Peyer's patch (tissue), 4 donors: ENCODE measurements around the gene KHDC1L. TPM values are rescaled to one million over a fixed set of nuclear protein-coding genes. Genes with fewer than 3 reads are reported as not detected.
"Not testable (repeated sequence)": the region's sequence is repeated elsewhere in the genome, so short reads cannot be mapped to it uniquely, and the experiment has no call there.

ENCODE experiments used
- DNase-seq, 3 donors: peaks; one replicate each; pipeline ENCODE4 v3.0.0-alpha.2; 2017 to 2019
- H3K27ac ChIP-seq, 4 donors: fragments of 200-600 bp; sonication (generic); one replicate each; pipeline ENCODE4 v1.5.1; 2016 to 2019
- H3K27me3 ChIP-seq, 2 donors: fragments of 200-600 bp; sonication (generic); one replicate each; pipeline ENCODE4 v1.5.1; 2019
- H3K36me3 ChIP-seq, 3 donors: fragments of 200-600 bp; sonication (generic); one replicate each; pipeline ENCODE4 v1.5.1; 2016 to 2019
- H3K4me1 ChIP-seq, 4 donors: fragments of 200-600 bp; sonication (generic); one replicate each; pipeline ENCODE4 v1.5.1; 2016 to 2019
- H3K4me3 ChIP-seq, 4 donors: fragments of 200-600 bp; sonication (generic); 1 replicate in 3 of 4; 2 replicates in 1 of 4; pipeline ENCODE4 v1.5.1; 2016 to 2019; ENCODE audit warnings: mild to moderate bottlenecking in 1 of 4
- H3K9me3 ChIP-seq, 4 donors: fragments of 200-600 bp; sonication (generic); one replicate each; pipeline ENCODE4 v1.5.1; 2016 to 2019; ENCODE audit warnings: mild to moderate bottlenecking in 1 of 4
- CTCF ChIP-seq, 6 experiments: fragments of 450-650 bp in 4 of 6; fragments of 200-600 bp in 2 of 6; sonication (generic) in 1 of 6; IDR thresholded peaks; one replicate each; pipeline ENCODE4 v1.5.1; 2017 to 2019; ENCODE audit warnings: antibody characterized with exemption in 6 of 6, mild to moderate bottlenecking in 3 of 6, moderate library complexity in 1 of 6
- POLR2A ChIP-seq, 2 donors: fragments of 450-650 bp; IDR thresholded peaks; one replicate each; pipeline ENCODE4 v1.5.1; 2017; ENCODE audit warnings: antibody characterized with exemption in 2 of 2, mild to moderate bottlenecking in 2 of 2, moderate library complexity in 2 of 2
- total RNA-seq, 4 donors: library from RNA; depleted of rRNA; stranded (reverse); fragments of >200 nt; gene quantifications; one replicate each; pipeline ENCODE4 v1.1.0, GENCODE V29; 2016

Gene KHDC1L
- total RNA-seq, 4 donors from 2014 or later = not detected

- Histone ChIP-seq H3K4me1 (no peaks in the 10 kb centered on the region), H3K27me3 (no peaks in the 10 kb centered on the region), H3K9me3 (no peaks in the 10 kb centered on the region), H3K27ac (no peak overlapping the region), H3K36me3 (no peaks in the 10 kb centered on the region), H3K4me3 (no peak overlapping the region)
- DNase-seq = no peak
- TF ChIP-seq POLR2A (IDR thresholded peaks at IDR 0.05) = no peak
- no peak for TF ChIP-seq CTCF (IDR thresholded peaks at IDR 0.05)
Measured at GRCh38 chr6:73258721-73259120, 33.4 kb upstream of the KHDC1L start.

GRCh38 chr6:73254323-73254722 lies 29.0 kb upstream of the KHDC1L start:
- not testable (repeated sequence) for H3K36me3 ChIP-seq, DNase-seq, H3K27ac ChIP-seq, H3K9me3 ChIP-seq, H3K4me1 ChIP-seq, H3K4me3 ChIP-seq, H3K27me3 ChIP-seq

- Histone ChIP-seq H3K36me3 (no peaks in the 10 kb centered on the region), H3K4me3 (no peak overlapping the region), H3K27ac (no peak overlapping the region), H3K27me3 (no peaks in the 10 kb centered on the region), H3K9me3 (no peaks in the 10 kb centered on the region), H3K4me1 (no peaks in the 10 kb centered on the region)
- DNase-seq = no peak
- TF ChIP-seq POLR2A (IDR thresholded peaks at IDR 0.05) (no peak), CTCF (IDR thresholded peaks at IDR 0.05) (no peak)
Measured at GRCh38 chr6:73252703-73253102, 27.4 kb upstream of the KHDC1L start.

- H3K4me3 ChIP-seq = no peak overlapping the region
- no peak for DNase-seq
- no peak for TF ChIP-seq POLR2A (IDR thresholded peaks at IDR 0.05)
- no peak for TF ChIP-seq CTCF (IDR thresholded peaks at IDR 0.05)
- no peaks in the 10 kb centered on the region for H3K36me3 ChIP-seq
- no peaks in the 10 kb centered on the region for H3K27me3 ChIP-seq
- H3K4me1 ChIP-seq = no peaks in the 10 kb centered on the region
- no peaks in the 10 kb centered on the region for H3K9me3 ChIP-seq
- no peak overlapping the region for H3K27ac ChIP-seq
Measured at GRCh38 chr6:73250016-73250415, 24.7 kb upstream of the KHDC1L start.

- Histone ChIP-seq H3K27ac (no peak overlapping the region), H3K27me3 (no peaks in the 10 kb centered on the region), H3K36me3 (no peaks in the 10 kb centered on the region), H3K9me3 (no peaks in the 10 kb centered on the region), H3K4me3 (no peak overlapping the region), H3K4me1 (no peaks in the 10 kb centered on the region)
- TF ChIP-seq CTCF (IDR thresholded peaks at IDR 0.05) (no peak), POLR2A (IDR thresholded peaks at IDR 0.05) (no peak)
- no peak for DNase-seq
Measured at GRCh38 chr6:73248192-73248903, 23.1 kb upstream of the KHDC1L start.

- no peaks in the 10 kb centered on the region for H3K27me3 ChIP-seq
- no peaks in the 10 kb centered on the region for H3K4me1 ChIP-seq
- H3K4me3 ChIP-seq = no peak overlapping the region
- no peaks in the 10 kb centered on the region for H3K9me3 ChIP-seq
- H3K36me3 ChIP-seq = no peaks in the 10 kb centered on the region
- DNase-seq = no peak
- no peak for TF ChIP-seq POLR2A (IDR thresholded peaks at IDR 0.05)
- no peak for TF ChIP-seq CTCF (IDR thresholded peaks at IDR 0.05)
- H3K27ac ChIP-seq = no peak overlapping the region
Measured at GRCh38 chr6:73242001-73242400, 16.7 kb upstream of the KHDC1L start.
